Measurements from ENCODE around the gene PRR33. TPM values are rescaled to one million over a fixed set of nuclear protein-coding genes. Genes with fewer than 3 reads are reported as not detected.

The PRR33 gene
- total RNA-seq, 1 experiment from 2014 or later = not detected

DNA sequence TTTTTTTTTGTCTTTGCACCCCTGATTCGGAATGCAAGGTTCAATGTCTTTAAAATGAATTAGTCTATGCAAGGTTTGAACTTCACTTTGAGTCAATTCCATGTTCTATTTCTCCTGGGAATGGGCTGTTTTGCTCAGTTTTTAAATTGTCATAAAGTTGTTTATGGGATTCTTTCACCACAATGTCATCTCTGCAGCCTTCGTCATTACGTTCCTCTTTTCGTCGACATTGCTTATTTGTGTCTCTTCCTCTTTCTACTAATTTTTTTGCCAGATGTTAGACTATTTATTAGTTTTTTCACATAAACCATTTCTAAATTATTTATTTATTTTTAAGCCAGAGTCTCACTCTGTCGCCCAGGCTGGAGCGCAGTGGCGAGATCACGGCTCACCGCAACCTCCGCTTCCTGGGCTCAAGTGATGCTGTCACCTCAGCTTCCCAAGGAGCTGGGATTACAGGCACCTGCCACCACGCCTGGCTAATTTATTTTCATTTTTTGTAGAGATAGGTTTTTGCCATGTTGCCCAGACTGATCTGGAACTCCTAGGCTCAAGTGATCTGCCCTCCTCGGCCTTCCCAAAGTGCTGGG, 20.7 kb upstream of the PRR33 start:
- H3K4me3 ChIP-seq (replicated peaks in 1 of 2; ENCODE audit: low read depth in 1 of 2, low read length in 2 of 2) = no peak overlapping the region
- intact Hi-C loops (cut with micrococcal nuclease) = no loop called here
- ChIA-PET POLR2A (no interaction called here), RAD21 (ENCODE audit: low non-redundant PET in 1 of 2, low total read pairs in 2 of 2, uncharacterized antibody in 2 of 2, unreplicated experiment in 2 of 2) (no interaction called here), CTCF (no interaction called here)
- no peaks in the 10 kb centered on the region for H3K27me3 ChIP-seq (ENCODE audit: insufficient read depth, low read length)
- no peaks in the 10 kb centered on the region for H3K9me3 ChIP-seq (ENCODE audit: control insufficient read depth in 1 of 2, insufficient read depth in 1 of 2, low read depth in 1 of 2, low read length in 2 of 2)
- H3K4me2 ChIP-seq (ENCODE audit: low read length) = no peak overlapping the region
- no peaks in the 10 kb centered on the region for H3K36me3 ChIP-seq (ENCODE audit: control insufficient read depth in 1 of 2, insufficient read depth in 2 of 2, low read length in 2 of 2)
- H2AFZ ChIP-seq (ENCODE audit: low read depth, low read length, poor library complexity, severe bottlenecking) = no peak overlapping the region
- no peak overlapping the region for H3K27ac ChIP-seq (ENCODE audit: low read depth, low read length)
- H3K9me2 ChIP-seq (ENCODE audit: insufficient read depth) = no peaks in the 10 kb centered on the region
- no peaks in the 10 kb centered on the region for H3K4me1 ChIP-seq (ENCODE audit: control insufficient read depth in 1 of 2, insufficient read depth in 2 of 2, low read length in 2 of 2)
- no TSS peak for BruUV-seq (replicated peaks)
- H3K79me2 ChIP-seq (ENCODE audit: insufficient read depth, low read length) = no peaks in the 10 kb centered on the region
- TF ChIP-seq, protein P1, sequence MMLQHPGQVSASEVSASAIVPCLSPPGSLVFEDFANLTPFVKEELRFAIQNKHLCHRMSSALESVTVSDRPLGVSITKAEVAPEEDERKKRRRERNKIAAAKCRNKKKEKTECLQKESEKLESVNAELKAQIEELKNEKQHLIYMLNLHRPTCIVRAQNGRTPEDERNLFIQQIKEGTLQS (IDR thresholded peaks at IDR 0.05) = no peak
- TF ChIP-seq YY1 (IDR thresholded peaks at IDR 0.05; ENCODE audit: extremely low read depth, insufficient replicate concordance, low read depth, low read length) = no peak
- no peak for DNase-seq (ENCODE audit: low read depth, low spot score)
- no peak overlapping the region for H3K9ac ChIP-seq (ENCODE audit: low read length)
- no peak for ATAC-seq
- H4K20me1 ChIP-seq (ENCODE audit: insufficient read depth) = no peaks in the 10 kb centered on the region

DNA sequence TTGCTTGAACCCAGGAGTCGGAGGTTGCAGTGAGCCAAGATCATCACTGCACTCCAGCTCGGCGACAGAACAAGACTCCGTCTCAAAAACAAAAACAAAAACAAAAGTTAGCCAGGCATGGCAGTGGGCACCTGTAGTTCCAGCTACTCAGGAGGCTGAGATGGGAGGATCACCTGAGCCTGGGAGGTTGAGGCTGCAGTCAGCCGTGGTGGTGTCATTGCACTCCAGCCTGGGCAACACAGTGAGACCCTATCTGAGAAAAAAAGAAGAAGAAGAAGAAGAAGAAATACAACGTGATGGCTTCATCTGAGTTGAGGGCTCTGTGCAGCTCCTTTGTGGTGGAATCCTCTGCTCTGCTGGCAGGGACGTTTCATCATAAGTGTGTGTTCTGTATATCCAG, 17.8 kb upstream of the PRR33 start:
- Histone ChIP-seq H3K27ac (ENCODE audit: low read depth, low read length) (no peak overlapping the region), H3K9me3 (ENCODE audit: control insufficient read depth in 1 of 2, insufficient read depth in 1 of 2, low read depth in 1 of 2, low read length in 2 of 2) (no peaks in the 10 kb centered on the region), H3K79me2 (ENCODE audit: insufficient read depth, low read length) (no peaks in the 10 kb centered on the region), H3K9me2 (ENCODE audit: insufficient read depth) (no peaks in the 10 kb centered on the region), H3K36me3 (ENCODE audit: control insufficient read depth in 1 of 2, insufficient read depth in 2 of 2, low read length in 2 of 2) (no peaks in the 10 kb centered on the region), H3K9ac (ENCODE audit: low read length) (no peak overlapping the region), H3K4me3 (replicated peaks in 1 of 2; ENCODE audit: low read depth in 1 of 2, low read length in 2 of 2) (no peak overlapping the region), H4K20me1 (ENCODE audit: insufficient read depth) (no peaks in the 10 kb centered on the region), H3K4me2 (ENCODE audit: low read length) (no peak overlapping the region), H3K27me3 (ENCODE audit: insufficient read depth, low read length) (no peaks in the 10 kb centered on the region), H2AFZ (ENCODE audit: low read depth, low read length, poor library complexity, severe bottlenecking) (no peak overlapping the region), H3K4me1 (ENCODE audit: control insufficient read depth in 1 of 2, insufficient read depth in 2 of 2, low read length in 2 of 2) (no peaks in the 10 kb centered on the region)
- DNase-seq (ENCODE audit: low read depth, low spot score) (no peak), ATAC-seq (no peak)
- POLR2A ChIA-PET = no interaction called here
- RAD21 ChIA-PET (ENCODE audit: low non-redundant PET in 1 of 2, low total read pairs in 2 of 2, uncharacterized antibody in 2 of 2, unreplicated experiment in 2 of 2) = no interaction called here
- CTCF ChIA-PET = no interaction called here
- no TSS peak for BruUV-seq (replicated peaks)
- intact Hi-C loops (cut with micrococcal nuclease) = no loop called here
- TF ChIP-seq, protein P2, sequence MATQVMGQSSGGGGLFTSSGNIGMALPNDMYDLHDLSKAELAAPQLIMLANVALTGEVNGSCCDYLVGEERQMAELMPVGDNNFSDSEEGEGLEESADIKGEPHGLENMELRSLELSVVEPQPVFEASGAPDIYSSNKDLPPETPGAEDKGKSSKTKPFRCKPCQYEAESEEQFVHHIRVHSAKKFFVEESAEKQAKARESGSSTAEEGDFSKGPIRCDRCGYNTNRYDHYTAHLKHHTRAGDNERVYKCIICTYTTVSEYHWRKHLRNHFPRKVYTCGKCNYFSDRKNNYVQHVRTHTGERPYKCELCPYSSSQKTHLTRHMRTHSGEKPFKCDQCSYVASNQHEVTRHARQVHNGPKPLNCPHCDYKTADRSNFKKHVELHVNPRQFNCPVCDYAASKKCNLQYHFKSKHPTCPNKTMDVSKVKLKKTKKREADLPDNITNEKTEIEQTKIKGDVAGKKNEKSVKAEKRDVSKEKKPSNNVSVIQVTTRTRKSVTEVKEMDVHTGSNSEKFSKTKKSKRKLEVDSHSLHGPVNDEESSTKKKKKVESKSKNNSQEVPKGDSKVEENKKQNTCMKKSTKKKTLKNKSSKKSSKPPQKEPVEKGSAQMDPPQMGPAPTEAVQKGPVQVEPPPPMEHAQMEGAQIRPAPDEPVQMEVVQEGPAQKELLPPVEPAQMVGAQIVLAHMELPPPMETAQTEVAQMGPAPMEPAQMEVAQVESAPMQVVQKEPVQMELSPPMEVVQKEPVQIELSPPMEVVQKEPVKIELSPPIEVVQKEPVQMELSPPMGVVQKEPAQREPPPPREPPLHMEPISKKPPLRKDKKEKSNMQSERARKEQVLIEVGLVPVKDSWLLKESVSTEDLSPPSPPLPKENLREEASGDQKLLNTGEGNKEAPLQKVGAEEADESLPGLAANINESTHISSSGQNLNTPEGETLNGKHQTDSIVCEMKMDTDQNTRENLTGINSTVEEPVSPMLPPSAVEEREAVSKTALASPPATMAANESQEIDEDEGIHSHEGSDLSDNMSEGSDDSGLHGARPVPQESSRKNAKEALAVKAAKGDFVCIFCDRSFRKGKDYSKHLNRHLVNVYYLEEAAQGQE (IDR thresholded peaks at IDR 0.05; ENCODE audit: low read depth) = no peak
- TF ChIP-seq ZFX (IDR thresholded peaks at IDR 0.05) = no peak
- TF ChIP-seq ELF1 (IDR thresholded peaks at IDR 0.05; ENCODE audit: borderline replicate concordance, low read depth) = no peak
- TF ChIP-seq, protein P3, sequence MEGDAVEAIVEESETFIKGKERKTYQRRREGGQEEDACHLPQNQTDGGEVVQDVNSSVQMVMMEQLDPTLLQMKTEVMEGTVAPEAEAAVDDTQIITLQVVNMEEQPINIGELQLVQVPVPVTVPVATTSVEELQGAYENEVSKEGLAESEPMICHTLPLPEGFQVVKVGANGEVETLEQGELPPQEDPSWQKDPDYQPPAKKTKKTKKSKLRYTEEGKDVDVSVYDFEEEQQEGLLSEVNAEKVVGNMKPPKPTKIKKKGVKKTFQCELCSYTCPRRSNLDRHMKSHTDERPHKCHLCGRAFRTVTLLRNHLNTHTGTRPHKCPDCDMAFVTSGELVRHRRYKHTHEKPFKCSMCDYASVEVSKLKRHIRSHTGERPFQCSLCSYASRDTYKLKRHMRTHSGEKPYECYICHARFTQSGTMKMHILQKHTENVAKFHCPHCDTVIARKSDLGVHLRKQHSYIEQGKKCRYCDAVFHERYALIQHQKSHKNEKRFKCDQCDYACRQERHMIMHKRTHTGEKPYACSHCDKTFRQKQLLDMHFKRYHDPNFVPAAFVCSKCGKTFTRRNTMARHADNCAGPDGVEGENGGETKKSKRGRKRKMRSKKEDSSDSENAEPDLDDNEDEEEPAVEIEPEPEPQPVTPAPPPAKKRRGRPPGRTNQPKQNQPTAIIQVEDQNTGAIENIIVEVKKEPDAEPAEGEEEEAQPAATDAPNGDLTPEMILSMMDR (IDR thresholded peaks at IDR 0.05 in 2 of 3, conservative IDR thresholded peaks at IDR 0.05 in 1 of 3; ENCODE audit: borderline replicate concordance in 1 of 3, insufficient read depth in 1 of 3, low read depth in 2 of 3, low read length in 2 of 3) = no peak
- TF ChIP-seq YY1 (IDR thresholded peaks at IDR 0.05; ENCODE audit: extremely low read depth, insufficient replicate concordance, low read depth, low read length) = no peak
- TF ChIP-seq CEBPB (IDR thresholded peaks at IDR 0.05; ENCODE audit: low read depth) = no peak
- TF ChIP-seq JUND (IDR thresholded peaks at IDR 0.05) = no peak
- TF ChIP-seq, protein P4, sequence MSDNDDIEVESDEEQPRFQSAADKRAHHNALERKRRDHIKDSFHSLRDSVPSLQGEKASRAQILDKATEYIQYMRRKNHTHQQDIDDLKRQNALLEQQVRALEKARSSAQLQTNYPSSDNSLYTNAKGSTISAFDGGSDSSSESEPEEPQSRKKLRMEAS (IDR thresholded peaks at IDR 0.05) = no peak
- no peak for TF ChIP-seq SRF (IDR thresholded peaks at IDR 0.05; ENCODE audit: low read depth)
- no peak for TF ChIP-seq RAD21 (IDR thresholded peaks at IDR 0.05; ENCODE audit: low read depth)
- TF ChIP-seq TCF7L2 (IDR thresholded peaks at IDR 0.05; ENCODE audit: borderline replicate concordance, extremely low read depth, insufficient read depth, insufficient read length) = no peak
- TF ChIP-seq, protein P1 (IDR thresholded peaks at IDR 0.05) = no peak
- no peak for TF ChIP-seq POLR2AphosphoS5 (IDR thresholded peaks at IDR 0.05; ENCODE audit: low read depth, low read length)
- no peak for TF ChIP-seq FOSL1 (IDR thresholded peaks at IDR 0.05; ENCODE audit: low read depth)
- TF ChIP-seq POLR2A (IDR thresholded peaks at IDR 0.05; ENCODE audit: borderline replicate concordance, extremely low read depth, insufficient read depth, insufficient read length) = no peak
